NCI-H446 (cell line): ENCODE measurements around the gene INAVA.
"Not testable (repeated sequence)": the region's sequence is repeated elsewhere in the genome, so short reads cannot be mapped to it uniquely, and the experiment has no call there.

Experiments used
- DNase-seq, 2 experiments: peaks; one replicate each; lab custom pipeline; 2025; lab: John Stamatoyannopoulos, UW

Gene INAVA

DNA sequence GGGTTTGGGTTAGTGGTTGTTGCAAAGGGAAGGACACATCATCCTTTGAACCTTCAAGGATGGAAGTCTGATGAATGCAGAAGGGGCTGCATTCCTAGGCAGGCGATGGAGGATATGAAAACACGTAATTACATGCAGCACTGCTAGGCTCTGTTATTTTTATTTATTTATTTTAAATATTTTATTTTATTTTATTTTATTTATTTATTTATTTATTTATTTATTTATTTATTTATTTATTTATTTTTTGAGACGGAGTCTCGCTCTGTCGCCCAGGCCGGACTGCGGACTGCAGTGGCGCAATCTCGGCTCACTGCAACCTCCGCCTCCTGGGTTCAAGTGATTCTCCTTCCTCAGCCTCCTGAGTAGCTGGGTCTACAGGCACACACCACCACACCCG, 69.2 kb downstream of the INAVA start:
- DNase-seq: not testable (repeated sequence)
